Body of pancreas (tissue), 4 donors: ENCODE data around the gene IQCM. TPM values are rescaled to one million over a fixed set of nuclear protein-coding genes. Genes with fewer than 3 reads are reported as not detected.

Experiments used
- ATAC-seq: fragments of 150-250 bp; one replicate; pipeline ENCODE4 v1.9.1; 2016
- DNase-seq, 4 donors: peaks; one replicate each; pipeline ENCODE4 v3.0.0-alpha.2; 2019
- H3K27ac ChIP-seq, 4 donors: fragments of 200-600 bp; sonication (generic); 1 replicate in 3 of 4; 2 replicates in 1 of 4; pipeline versions ENCODE4 v1.5.1 to v1.6.1; 2016 to 2019; ENCODE audit warnings: mild to moderate bottlenecking in 1 of 4, mixed read lengths in 1 of 4, moderate library complexity in 1 of 4
- H3K27me3 ChIP-seq, 2 donors: fragments of 200-600 bp; sonication (generic); one replicate each; pipeline ENCODE4 v1.6.0; 2016; ENCODE audit warnings: mild to moderate bottlenecking in 1 of 2
- H3K36me3 ChIP-seq, 2 donors: fragments of 200-600 bp; sonication (generic); replicated peaks in 1 of 2; 2 replicates each; pipeline ENCODE4 v1.5.1; 2016; ENCODE audit warnings: low read depth in 2 of 2; ENCODE audit not compliant: insufficient read depth in 1 of 2
- H3K4me1 ChIP-seq: fragments of 200-600 bp; sonication (generic); one replicate; pipeline ENCODE4 v1.6.0; 2016
- H3K4me3 ChIP-seq, 2 donors: fragments of 200-600 bp; sonication (generic); 1 replicate in 1 of 2; 2 replicates in 1 of 2; pipeline ENCODE4 v1.5.1; 2016 to 2019
- H3K9me3 ChIP-seq, 3 donors: fragments of 200-600 bp; sonication (generic); 1 replicate in 2 of 3; 2 replicates in 1 of 3; pipeline ENCODE4 v1.5.1; 2016
- POLR2A ChIP-seq, 3 donors: fragments of 450-650 bp; IDR thresholded peaks; one replicate each; pipeline ENCODE4 v1.6.1; 2016; ENCODE audit warnings: antibody characterized with exemption in 3 of 3, mild to moderate bottlenecking in 2 of 3
- WGBS, 2 donors: methylation state at CpG; one replicate each; pipeline ENCODE4 v1.1.5; 2017; 5-methylcytosine and 5-hydroxymethylcytosine counted together
- intact Hi-C: fragments of 100-400 bp; cut with DNase I; formaldehyde crosslinking; loops from one replicate; pipeline ENCODE4 v1.15.1; 2023
- total RNA-seq, 2 donors: library from RNA; depleted of rRNA; stranded (reverse); fragments of >200 nt; gene quantifications; one replicate each; pipeline ENCODE4 v1.1.0, GENCODE V29; 2016
- TF ChIP-seq, protein P1 (sequence below), 7 experiments: fragments of 450-650 bp in 4 of 7; fragments of 200-600 bp in 3 of 7; sonication (generic) in 3 of 7; IDR thresholded peaks; one replicate each; pipeline ENCODE4 v1.5.1; 2016 to 2019; ENCODE audit warnings: antibody characterized with exemption in 7 of 7

The IQCM gene
- total RNA-seq, 2 donors from 2014 or later: not detected

DNA sequence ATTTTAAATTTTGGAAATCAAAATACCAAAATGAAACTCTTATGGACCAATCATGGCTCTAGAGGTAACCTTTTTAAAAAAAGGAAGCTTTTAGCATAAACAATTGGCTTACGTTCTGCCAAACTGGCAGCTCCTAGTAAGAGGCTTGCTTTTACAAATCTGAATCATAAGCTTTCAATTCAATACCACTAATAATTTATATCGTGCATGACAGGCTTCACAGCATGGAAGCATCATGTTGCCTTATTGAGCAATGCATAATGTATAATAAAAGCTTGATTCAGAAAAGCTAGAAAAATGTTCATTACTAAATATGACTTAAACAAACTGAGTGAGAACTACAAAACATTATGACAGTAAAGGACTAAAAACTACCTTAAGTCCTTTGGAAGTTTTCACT, 280.9 kb downstream of the IQCM start:
- intact Hi-C loops: no loop called here
- Histone ChIP-seq H3K36me3 (no peaks in the 10 kb centered on the region), H3K4me1 (no peaks in the 10 kb centered on the region), H3K27ac (no peak overlapping the region), H3K9me3 (peaks cover 0 to 4% (median 2%) of the 10 kb centered on the region in 3 donors), H3K4me3 (no peak overlapping the region), H3K27me3 (no peaks in the 10 kb centered on the region)
- TF ChIP-seq POLR2A (IDR thresholded peaks at IDR 0.05): no peak
- TF ChIP-seq, protein P1, sequence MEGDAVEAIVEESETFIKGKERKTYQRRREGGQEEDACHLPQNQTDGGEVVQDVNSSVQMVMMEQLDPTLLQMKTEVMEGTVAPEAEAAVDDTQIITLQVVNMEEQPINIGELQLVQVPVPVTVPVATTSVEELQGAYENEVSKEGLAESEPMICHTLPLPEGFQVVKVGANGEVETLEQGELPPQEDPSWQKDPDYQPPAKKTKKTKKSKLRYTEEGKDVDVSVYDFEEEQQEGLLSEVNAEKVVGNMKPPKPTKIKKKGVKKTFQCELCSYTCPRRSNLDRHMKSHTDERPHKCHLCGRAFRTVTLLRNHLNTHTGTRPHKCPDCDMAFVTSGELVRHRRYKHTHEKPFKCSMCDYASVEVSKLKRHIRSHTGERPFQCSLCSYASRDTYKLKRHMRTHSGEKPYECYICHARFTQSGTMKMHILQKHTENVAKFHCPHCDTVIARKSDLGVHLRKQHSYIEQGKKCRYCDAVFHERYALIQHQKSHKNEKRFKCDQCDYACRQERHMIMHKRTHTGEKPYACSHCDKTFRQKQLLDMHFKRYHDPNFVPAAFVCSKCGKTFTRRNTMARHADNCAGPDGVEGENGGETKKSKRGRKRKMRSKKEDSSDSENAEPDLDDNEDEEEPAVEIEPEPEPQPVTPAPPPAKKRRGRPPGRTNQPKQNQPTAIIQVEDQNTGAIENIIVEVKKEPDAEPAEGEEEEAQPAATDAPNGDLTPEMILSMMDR (IDR thresholded peaks at IDR 0.05): no peak
- ATAC-seq (no peak), DNase-seq (no peak)
- 61 to 67% methylated on average over 2 of the region's 2 CpGs for WGBS, 2 donors

DNA sequence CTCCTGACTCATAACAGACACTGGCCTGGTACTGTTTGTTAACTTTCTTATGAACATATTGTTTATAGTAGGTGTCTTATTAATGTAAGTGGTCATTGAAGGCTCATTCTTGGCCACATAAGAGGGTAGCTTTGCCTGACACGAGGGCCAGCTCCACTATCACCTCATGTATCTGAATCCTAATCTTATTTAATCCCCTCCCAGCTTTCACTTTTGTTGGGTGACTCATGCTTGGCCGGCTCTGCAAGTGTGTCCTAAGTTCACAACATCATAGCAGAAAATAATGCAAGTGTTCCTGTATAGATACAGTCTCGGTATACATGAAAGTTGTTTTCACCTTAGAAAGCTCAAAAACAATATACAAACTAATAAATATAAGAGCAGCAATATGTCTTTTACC, 283.8 kb downstream of the IQCM start:
- ATAC-seq: no peak
- H3K4me3 ChIP-seq: no peak overlapping the region

GRCh38 chr4:149523039-149523438, 292.6 kb downstream of the IQCM start:
- ATAC-seq (no peak), DNase-seq (no peak)
- Histone ChIP-seq H3K4me3 (no peak overlapping the region), H3K9me3 (no peaks in the 10 kb centered on the region), H3K4me1 (no peaks in the 10 kb centered on the region), H3K36me3 (no peaks in the 10 kb centered on the region), H3K27me3 (no peaks in the 10 kb centered on the region), H3K27ac (no peak overlapping the region)
- intact Hi-C loops: no loop called here
- 67 to 74% methylated on average over 2 of the region's 2 CpGs for WGBS, 2 donors
- TF ChIP-seq, protein P1 (IDR thresholded peaks at IDR 0.05): no peak
- no peak for TF ChIP-seq POLR2A (IDR thresholded peaks at IDR 0.05)

More for the DNA sequence above, 283.8 kb downstream of the IQCM start:
- H3K4me1 ChIP-seq: no peaks in the 10 kb centered on the region
- peaks cover 0 to 2% (median 0%) of the 10 kb centered on the region in 3 donors for H3K9me3 ChIP-seq
- H3K27ac ChIP-seq: no peak overlapping the region
- no peak for DNase-seq
- intact Hi-C loops: no loop called here
- 45 to 47% methylated on average over 3 of the region's 3 CpGs for whole genome bisulfite sequencing, 2 donors
- TF ChIP-seq, protein P1 (IDR thresholded peaks at IDR 0.05): no peak
- no peak for TF ChIP-seq POLR2A (IDR thresholded peaks at IDR 0.05)
- no peaks in the 10 kb centered on the region for H3K27me3 ChIP-seq
- H3K36me3 ChIP-seq: no peaks in the 10 kb centered on the region

DNA sequence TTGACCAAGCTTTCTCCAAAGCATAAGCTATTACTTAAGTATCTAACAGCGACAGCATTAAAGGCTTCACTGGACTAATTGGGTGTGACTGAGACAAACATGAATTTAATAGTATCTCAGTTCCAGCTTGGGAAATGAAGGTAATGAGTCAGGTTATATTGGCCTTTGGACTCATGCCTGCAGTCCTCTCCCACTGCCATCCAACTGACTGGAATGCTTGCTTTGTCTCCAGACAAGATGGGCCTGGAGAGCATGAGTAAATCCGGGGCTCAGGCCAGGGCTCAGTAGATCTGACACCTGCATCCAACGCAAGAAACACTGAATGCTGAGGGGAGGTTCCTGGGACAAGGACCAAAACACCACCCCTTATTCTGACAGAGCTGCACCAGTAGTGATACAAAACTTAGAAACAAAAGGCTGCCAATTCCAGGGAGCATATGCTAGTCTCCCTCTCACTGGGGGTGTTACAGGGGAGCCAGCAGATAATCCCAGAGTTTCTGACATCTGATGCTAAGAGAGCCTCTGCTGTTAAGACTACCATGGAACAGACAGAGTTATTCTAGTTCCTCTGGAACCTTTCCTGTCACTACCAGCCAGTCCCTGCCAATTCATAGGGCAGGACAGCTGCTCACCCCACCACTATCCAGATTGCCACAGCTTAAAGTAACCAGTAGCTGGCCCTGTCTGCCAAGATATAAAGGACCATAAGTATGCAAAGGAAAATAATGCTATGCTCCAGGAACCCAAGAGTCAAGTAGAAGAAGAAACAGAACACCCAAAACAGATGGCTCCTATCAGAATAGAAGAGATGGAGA, 293.8 kb downstream of the IQCM start:
- H3K9me3 ChIP-seq: no peaks in the 10 kb centered on the region
- no peak for TF ChIP-seq POLR2A (IDR thresholded peaks at IDR 0.05)
- TF ChIP-seq, protein P1 (IDR thresholded peaks at IDR 0.05): no peak
- DNase-seq: no peak
- no peak overlapping the region for H3K27ac ChIP-seq
- no peaks in the 10 kb centered on the region for H3K27me3 ChIP-seq
- H3K36me3 ChIP-seq: no peaks in the 10 kb centered on the region
- no peak overlapping the region for H3K4me3 ChIP-seq
- H3K4me1 ChIP-seq: no peaks in the 10 kb centered on the region
- 50 to 63% methylated on average over 3 of the region's 3 CpGs for WGBS, 2 donors
- no peak for ATAC-seq
- intact Hi-C loops: no loop called here

GRCh38 chr4:149518471-149518870, 297.2 kb downstream of the IQCM start:
- ATAC-seq (no peak), DNase-seq (no peak)
- Histone ChIP-seq H3K27me3 (no peaks in the 10 kb centered on the region), H3K4me1 (no peaks in the 10 kb centered on the region), H3K27ac (no peak overlapping the region), H3K4me3 (no peak overlapping the region), H3K36me3 (no peaks in the 10 kb centered on the region), H3K9me3 (no peaks in the 10 kb centered on the region)
- TF ChIP-seq, protein P1 (IDR thresholded peaks at IDR 0.05): no peak
- TF ChIP-seq POLR2A (IDR thresholded peaks at IDR 0.05): no peak
- intact Hi-C loops: no loop called here
